ACC112 (cell line): Measurements from ENCODE around the gene CHDH.
A peak's percentile ranks its signal among the peaks of the same experiment; 100 is the strongest.

Experiments used
- H2AFZ ChIP-seq: fragments of 200-600 bp; sonication (generic); one replicate; pipeline ENCODE4 v1.6.0; 2017; ENCODE audit warnings: antibody characterized with exemption, low read length; ENCODE audit not compliant: unreplicated experiment
- H3K27ac ChIP-seq: fragments of 200-600 bp; sonication (generic); 2 replicates; pipeline ENCODE4 v1.5.1; 2014; ENCODE audit warnings: low read depth, mild to moderate bottlenecking, antibody characterized with exemption, low read length, moderate library complexity
- H3K27me3 ChIP-seq: fragments of 200-600 bp; sonication (generic); 2 replicates; pipeline ENCODE4 v1.6.1; 2014; ENCODE audit warnings: mild to moderate bottlenecking, antibody characterized with exemption, low read length, moderate library complexity, mixed read lengths; ENCODE audit not compliant: insufficient read depth
- H3K36me3 ChIP-seq: fragments of 200-600 bp; sonication (generic); 2 replicates; pipeline ENCODE4 v1.6.1; 2016; ENCODE audit warnings: mild to moderate bottlenecking, antibody characterized with exemption, low read length, moderate library complexity, mixed read lengths; ENCODE audit not compliant: insufficient read depth
- H3K4me1 ChIP-seq: fragments of 200-600 bp; sonication (generic); one replicate; pipeline ENCODE4 v1.6.1; 2016; ENCODE audit warnings: low read length, mixed read lengths; ENCODE audit not compliant: insufficient read depth, unreplicated experiment, control insufficient read depth
- H3K4me3 ChIP-seq: fragments of 200-600 bp; sonication (generic); 2 replicates; pipeline ENCODE4 v1.5.1; 2014; ENCODE audit warnings: mild to moderate bottlenecking, low read depth, low read length
- H3K79me2 ChIP-seq: fragments of 200-600 bp; sonication (generic); one replicate; pipeline ENCODE4 v1.6.0; 2016; ENCODE audit warnings: low read length; ENCODE audit not compliant: control insufficient read depth, unreplicated experiment, insufficient read depth

CHDH gene

GRCh38 chr3:53850895-53851294, 4.7 kb upstream of the CHDH start:
- H3K27ac ChIP-seq: no peak overlapping the region
- H2AFZ ChIP-seq: no peak overlapping the region
- no peak overlapping the region for H3K4me3 ChIP-seq
- H3K27me3 ChIP-seq: peaks cover 55% of the 10 kb centered on the region
- no peaks in the 10 kb centered on the region for H3K4me1 ChIP-seq
- H3K79me2 ChIP-seq: no peaks in the 10 kb centered on the region
- H3K36me3 ChIP-seq: no peaks in the 10 kb centered on the region

- Histone ChIP-seq H3K36me3 (no peaks in the 10 kb centered on the region), H3K79me2 (no peaks in the 10 kb centered on the region), H3K27me3 (peaks cover 57% of the 10 kb centered on the region), H3K27ac (no peak overlapping the region), H3K4me3 (no peak overlapping the region), H3K4me1 (no peaks in the 10 kb centered on the region), H2AFZ (no peak overlapping the region)
Observed at GRCh38 chr3:53849916-53850315, 3.7 kb upstream of the CHDH start.

GRCh38 chr3:53846851-53847155, 584 bp upstream of the CHDH start:
- H3K36me3 ChIP-seq: no peaks in the 10 kb centered on the region
- H3K4me3 ChIP-seq: peak overlapping the region; percentile 87; the same call in 1 of the 2 replicates
- no peak overlapping the region for H3K27ac ChIP-seq
- H3K27me3 ChIP-seq: peaks cover 56% of the 10 kb centered on the region
- no peaks in the 10 kb centered on the region for H3K79me2 ChIP-seq
- H3K4me1 ChIP-seq: no peaks in the 10 kb centered on the region
- no peak overlapping the region for H2AFZ ChIP-seq

- Histone ChIP-seq H3K4me1 (no peaks in the 10 kb centered on the region), H3K4me3 (peak overlapping the region; percentile 87), H2AFZ (peak overlapping the region; percentile 82), H3K36me3 (no peaks in the 10 kb centered on the region), H3K27me3 (peaks cover 56% of the 10 kb centered on the region), H3K79me2 (no peaks in the 10 kb centered on the region), H3K27ac (no peak overlapping the region)
Observed at GRCh38 chr3:53845881-53846133, 412 bp downstream of the CHDH start.

- Histone ChIP-seq H3K4me3 (peak overlapping the region; percentile 87), H3K79me2 (no peaks in the 10 kb centered on the region), H3K27ac (no peak overlapping the region), H3K27me3 (peaks cover 56% of the 10 kb centered on the region), H2AFZ (peak overlapping the region; percentile 82), H3K4me1 (no peaks in the 10 kb centered on the region), H3K36me3 (no peaks in the 10 kb centered on the region)
Observed at GRCh38 chr3:53845103-53845880, 927 bp downstream of the CHDH start.

GRCh38 chr3:53844262-53845102, 1.7 kb downstream of the CHDH start:
- Histone ChIP-seq H3K27ac (no peak overlapping the region), H3K4me3 (no peak overlapping the region)

GRCh38 chr3:53843195-53844177, 2.7 kb downstream of the CHDH start:
- Histone ChIP-seq H3K36me3 (no peaks in the 10 kb centered on the region), H3K27ac (no peak overlapping the region), H3K4me3 (no peak overlapping the region), H2AFZ (no peak overlapping the region), H3K79me2 (no peaks in the 10 kb centered on the region), H3K4me1 (no peaks in the 10 kb centered on the region), H3K27me3 (peaks cover 49% of the 10 kb centered on the region)

More at GRCh38 chr3:53844262-53845102, 1.7 kb downstream of the CHDH start:
- Histone ChIP-seq H2AFZ (no peak overlapping the region), H3K4me1 (no peaks in the 10 kb centered on the region), H3K27me3 (peaks cover 56% of the 10 kb centered on the region), H3K36me3 (no peaks in the 10 kb centered on the region), H3K79me2 (no peaks in the 10 kb centered on the region)

GRCh38 chr3:53842436-53843194, 3.6 kb downstream of the CHDH start:
- Histone ChIP-seq H3K27ac (no peak overlapping the region), H3K36me3 (no peaks in the 10 kb centered on the region), H3K4me3 (no peak overlapping the region), H3K79me2 (no peaks in the 10 kb centered on the region), H3K4me1 (no peaks in the 10 kb centered on the region), H2AFZ (no peak overlapping the region), H3K27me3 (peaks cover 42% of the 10 kb centered on the region)

- Histone ChIP-seq H2AFZ (no peak overlapping the region), H3K27ac (no peak overlapping the region), H3K4me1 (no peaks in the 10 kb centered on the region), H3K4me3 (no peak overlapping the region), H3K36me3 (no peaks in the 10 kb centered on the region), H3K27me3 (peaks cover 31% of the 10 kb centered on the region), H3K79me2 (no peaks in the 10 kb centered on the region)
Observed at GRCh38 chr3:53841296-53841695, 4.9 kb downstream of the CHDH start.

GRCh38 chr3:53837331-53837730, 8.9 kb downstream of the CHDH start:
- no peaks in the 10 kb centered on the region for H3K4me1 ChIP-seq
- H3K36me3 ChIP-seq: no peaks in the 10 kb centered on the region
- no peaks in the 10 kb centered on the region for H3K79me2 ChIP-seq
- H2AFZ ChIP-seq: no peak overlapping the region
- no peak overlapping the region for H3K27ac ChIP-seq
- peaks cover 2% of the 10 kb centered on the region for H3K27me3 ChIP-seq
- no peak overlapping the region for H3K4me3 ChIP-seq
